ENCODE measurements around the gene ZNF45.

DNA sequence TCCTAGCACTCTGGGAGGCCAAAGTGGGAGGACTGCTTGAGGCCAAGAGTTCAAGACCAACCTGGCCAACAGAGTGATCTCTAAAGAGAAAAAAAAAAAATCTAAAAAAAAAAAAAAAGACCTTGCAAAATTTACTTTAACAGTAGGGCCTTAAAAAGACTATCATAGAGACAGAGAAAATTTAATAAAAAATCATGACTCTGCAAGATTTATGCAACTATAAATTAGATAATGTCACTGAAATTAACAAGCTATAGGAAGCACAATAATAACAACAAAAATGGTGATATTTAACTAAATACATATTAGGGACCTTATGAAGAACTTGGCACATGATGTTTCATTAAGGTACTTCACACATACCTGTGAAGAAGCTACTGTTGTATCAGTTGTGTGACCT, 11.2 kb downstream of the ZNF45 start:
- no peak for TF ChIP-seq FOXK2 (IDR thresholded peaks at IDR 0.05)
- TF ChIP-seq BHLHE40 (IDR thresholded peaks at IDR 0.05; ENCODE audit: borderline replicate concordance), result no peak
- TF ChIP-seq ARNT (IDR thresholded peaks at IDR 0.05), result no peak

All from HEK293T (cell line).